HG02763 (cell line): ENCODE results near the gene ARID2.
A peak's percentile ranks its signal among the peaks of the same experiment; 100 is the strongest.

Experiments used
- ATAC-seq: cut with Tn5 transposase; IDR thresholded peaks from one replicate; pipeline ENCODE4 v1.9.1; 2021; ENCODE audit warnings: mild to moderate bottlenecking, moderate library complexity; ENCODE audit not compliant: unreplicated experiment

Gene ARID2

DNA sequence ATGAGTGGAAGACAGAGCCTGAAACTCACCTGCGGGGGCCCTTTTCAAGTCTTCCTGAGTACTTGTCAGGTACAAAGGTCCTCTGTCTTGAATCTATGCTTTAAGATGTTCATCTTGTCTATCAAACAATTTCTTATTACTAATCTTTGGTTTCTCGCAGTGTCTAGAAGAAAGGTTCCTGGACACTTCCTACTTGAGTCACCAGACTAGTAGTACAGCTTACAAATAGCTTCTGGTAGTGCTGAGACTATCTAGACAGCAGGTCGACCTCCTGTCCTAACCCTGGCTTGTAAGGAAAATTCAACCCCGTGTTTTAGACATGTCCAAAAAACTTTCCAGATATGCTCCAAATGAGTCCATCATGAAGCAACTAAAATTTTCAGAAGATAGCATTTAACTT is 11.2 kb upstream of the ARID2 start:
- no peak for ATAC-seq

DNA sequence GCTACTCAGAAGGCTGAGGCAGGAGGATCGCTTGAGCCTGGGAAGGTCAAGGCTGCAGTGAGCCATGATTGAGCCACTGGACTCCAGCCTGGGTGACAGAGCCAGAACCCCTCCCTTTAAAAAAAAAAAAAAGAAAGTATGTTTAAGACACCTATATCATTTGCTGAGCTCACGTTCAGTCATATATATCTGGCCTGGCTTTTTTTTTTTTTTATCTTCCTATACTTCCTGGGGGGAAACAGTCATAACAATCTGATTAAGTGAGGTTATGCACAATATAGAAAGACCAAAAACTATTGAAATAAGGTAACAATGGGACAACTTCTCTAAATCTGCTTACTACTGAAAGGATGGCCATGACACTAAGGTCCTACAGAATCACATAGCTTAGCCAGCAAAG is 9.4 kb upstream of the ARID2 start:
- no peak for ATAC-seq

- no peak for ATAC-seq
These were observed 8.1 kb upstream of the ARID2 start for GRCh38 chr12:45721369-45721768.

DNA sequence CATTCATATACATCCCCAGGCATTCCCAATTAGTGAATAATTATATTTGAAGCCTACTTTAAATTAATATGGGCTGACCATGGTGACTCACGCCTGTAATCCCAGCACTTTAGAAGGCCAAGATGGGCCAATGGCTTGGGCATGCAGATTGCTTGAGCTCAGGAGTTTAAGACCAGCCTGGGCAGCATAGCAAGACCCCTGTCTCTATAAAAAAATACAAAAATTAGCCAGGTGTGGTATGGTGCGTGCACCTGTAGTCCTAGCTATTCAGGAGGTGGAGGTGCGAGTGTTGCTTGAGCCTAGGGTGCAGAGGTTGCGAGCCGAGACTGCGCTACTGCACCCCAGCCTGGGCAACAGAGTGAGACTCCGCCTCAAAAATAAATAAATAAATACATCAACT is 7.6 kb upstream of the ARID2 start:
- no peak for ATAC-seq

DNA sequence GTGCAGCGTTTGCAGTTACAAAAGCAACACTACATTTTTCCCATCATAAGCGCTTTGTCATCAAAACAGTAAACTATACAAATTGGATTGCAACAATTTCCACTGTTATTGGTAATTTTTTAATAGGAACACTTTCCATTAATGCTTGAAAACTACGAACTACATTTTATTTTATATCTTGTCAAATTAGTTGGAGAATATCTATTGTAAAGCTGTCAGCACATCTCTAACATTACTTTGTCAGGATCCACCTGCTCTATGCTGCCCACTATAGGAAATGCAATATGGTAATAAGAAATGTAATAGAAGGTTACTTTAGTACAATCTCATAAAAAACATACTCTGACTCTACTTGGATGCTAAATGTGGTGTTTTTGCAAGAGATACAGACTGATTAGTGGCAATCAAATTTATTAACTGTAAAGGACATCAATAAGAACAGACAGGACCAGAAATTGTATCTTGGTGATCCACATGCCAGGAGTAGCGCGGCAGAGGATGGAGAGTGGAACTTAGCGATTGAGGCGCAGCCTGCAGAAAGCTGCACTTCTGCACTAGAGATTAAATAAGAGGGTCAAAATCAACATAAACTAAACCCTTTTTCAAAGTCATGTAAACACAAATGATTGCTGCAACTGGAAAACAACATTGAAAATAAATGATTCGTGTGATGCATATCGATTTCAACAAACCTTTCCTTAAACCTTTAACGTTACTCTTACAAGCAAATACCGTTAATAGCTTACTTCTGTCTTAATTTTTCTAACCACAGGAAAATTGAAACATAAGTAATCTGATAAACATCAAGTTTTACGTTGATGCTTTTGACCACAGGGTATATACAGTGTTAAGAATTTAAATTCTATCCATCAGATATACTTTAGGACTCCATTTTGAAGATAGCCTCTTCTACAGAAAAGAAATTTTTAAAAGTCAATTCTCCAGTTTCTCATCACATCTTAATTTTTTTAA is 3.6 kb upstream of the ARID2 start:
- ATAC-seq = no peak

DNA sequence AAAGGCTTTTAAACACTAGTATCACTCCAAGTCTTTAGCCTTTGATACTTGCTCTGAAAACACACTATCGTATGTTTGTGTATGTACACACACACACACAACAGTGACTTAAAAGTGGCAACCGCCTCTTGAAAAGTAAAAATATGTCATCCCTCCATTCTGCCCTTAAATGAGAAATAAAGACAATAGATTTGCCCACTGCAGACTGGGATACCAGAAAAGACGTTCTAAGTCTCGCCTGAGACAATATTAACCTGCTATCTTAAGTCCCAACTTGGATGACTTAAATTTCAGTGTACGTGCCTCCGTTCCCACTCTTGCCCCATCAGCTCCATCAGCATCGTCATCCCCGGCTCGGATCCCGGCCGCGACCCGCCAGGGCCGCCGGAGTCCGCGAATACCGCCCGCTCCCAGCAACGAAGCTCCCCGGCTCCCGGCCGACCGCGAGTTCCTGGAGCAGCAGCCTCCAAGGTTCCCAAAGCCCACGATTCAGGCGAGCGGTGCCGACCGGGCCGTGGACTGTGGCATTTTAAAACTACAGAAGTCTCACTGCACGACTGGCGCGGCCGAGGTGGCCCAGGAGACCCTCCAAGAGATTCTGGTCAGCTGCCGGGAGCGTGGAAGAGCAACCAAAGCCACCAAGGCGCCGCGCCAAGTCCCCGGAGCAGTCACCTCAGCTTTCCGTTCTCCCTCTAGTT is 2.8 kb upstream of the ARID2 start:
- no peak for ATAC-seq

GRCh38 chr12:45727301-45727979 is 2.1 kb upstream of the ARID2 start:
- peak; percentile 53 for ATAC-seq

DNA sequence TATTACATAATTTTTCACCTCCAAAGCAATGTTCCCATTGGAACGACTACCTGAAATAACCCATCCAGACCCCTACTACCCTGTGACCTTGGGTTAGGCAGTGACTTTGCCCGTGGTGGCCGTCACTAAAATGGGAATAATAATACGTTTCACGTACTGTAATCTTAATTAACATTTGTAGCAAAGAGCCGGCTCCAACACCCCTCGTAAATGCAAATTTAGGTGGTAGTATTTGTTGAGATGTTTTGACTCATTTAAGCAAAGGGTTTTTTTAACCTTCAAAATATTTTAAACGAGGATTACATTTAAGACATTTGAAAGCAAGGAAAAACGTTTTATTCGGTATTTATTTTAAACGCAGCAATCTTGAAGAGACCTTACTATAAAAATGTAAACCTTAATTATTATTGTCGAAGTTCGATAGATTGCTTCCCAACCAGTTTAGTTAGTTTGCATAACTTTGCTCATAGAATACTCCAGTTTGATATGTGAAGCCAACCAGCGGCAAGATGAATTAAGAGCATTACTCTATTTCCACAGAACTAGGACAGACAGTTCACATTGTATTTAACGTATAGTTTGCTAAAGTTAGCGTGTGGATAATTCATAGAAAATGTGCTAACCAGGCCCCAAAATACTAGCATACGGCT is 1.4 kb upstream of the ARID2 start:
- ATAC-seq = no peak

GRCh38 chr12:45728630-45729232 is 775 bp upstream of the ARID2 start:
- ATAC-seq = peak; percentile 44

GRCh38 chr12:45730084-45730347 is 510 bp downstream of the ARID2 start:
- no peak for ATAC-seq

DNA sequence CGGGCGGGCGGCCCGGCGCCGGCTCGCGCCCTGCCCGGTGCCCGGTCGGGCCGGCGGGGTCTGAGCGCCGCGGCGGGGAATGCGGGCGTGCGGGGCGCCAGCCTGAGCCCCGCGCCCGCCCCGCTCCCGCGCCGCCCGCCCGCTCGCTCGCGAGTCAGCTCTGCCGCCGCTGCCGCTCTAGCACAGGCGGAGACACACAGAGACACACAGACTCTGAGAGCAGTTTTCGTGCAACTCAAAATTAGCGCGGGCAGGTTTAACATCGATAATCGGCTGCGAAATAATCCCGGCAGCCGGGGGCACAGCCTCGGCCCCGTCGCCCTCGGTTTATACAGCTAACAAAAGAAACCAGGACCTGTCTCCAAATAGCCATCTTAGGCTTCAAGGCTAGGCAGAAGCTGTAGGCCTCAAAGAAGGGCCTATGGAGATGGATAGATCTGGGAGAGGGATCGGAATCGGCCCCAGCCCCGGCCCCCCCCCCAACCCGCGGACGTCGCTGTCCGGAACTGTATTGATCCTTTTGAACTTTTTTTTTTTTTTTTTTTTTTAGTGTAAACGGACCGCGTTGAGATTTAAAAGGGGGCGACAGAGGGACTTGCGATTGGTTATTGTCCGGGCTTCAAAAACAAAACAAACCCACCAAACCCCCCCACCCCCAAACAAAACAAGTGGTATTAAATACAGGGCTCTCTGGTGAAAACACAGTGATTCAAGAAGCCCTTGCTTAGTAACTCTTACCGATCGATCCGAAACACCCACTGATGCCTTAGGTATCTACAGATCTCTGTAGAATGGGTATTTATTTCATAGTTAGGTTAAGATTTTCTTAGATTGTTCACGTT is 1.1 kb downstream of the ARID2 start:
- ATAC-seq = no peak

GRCh38 chr12:45731190-45731775 is 1.8 kb downstream of the ARID2 start:
- no peak for ATAC-seq

GRCh38 chr12:45732250-45732649 is 2.7 kb downstream of the ARID2 start:
- no peak for ATAC-seq

DNA sequence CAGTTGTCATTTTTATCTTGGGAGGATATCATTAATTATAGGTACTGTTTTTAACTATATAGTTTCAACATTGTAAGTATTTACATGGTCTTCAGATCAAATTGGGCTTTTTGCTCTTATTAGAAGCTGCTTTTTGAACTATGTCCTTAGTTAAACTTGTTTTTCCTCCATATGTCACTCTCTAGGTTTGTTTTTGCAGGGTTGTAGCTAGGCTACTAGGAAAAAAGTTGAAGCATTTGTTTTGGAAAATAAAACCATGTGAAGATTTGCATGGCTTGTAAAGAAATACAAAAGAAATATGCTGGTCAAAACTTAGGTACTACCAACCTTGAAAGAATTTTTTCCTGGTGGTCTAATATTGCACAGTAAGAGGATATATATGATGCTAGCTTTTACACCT is 3.4 kb downstream of the ARID2 start:
- no peak for ATAC-seq

DNA sequence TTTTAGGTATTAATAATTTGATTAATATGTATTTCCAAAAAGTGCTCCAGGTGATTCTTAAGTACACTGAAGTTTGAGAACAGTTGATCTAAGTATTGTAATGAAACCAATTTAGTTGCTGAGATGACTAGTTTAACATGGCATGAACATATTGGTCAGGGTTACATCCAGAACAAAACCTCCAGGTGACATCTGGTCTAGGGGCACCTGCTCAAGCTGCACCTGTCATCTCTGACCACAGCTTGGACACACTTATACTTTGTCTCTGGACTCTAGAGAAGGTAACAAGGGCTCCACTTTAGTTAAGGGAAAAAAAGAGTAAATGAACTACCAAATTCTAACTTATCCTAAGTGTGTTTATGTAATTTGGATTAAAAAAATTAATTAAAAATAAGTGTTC is 8.1 kb downstream of the ARID2 start:
- ATAC-seq = no peak

DNA sequence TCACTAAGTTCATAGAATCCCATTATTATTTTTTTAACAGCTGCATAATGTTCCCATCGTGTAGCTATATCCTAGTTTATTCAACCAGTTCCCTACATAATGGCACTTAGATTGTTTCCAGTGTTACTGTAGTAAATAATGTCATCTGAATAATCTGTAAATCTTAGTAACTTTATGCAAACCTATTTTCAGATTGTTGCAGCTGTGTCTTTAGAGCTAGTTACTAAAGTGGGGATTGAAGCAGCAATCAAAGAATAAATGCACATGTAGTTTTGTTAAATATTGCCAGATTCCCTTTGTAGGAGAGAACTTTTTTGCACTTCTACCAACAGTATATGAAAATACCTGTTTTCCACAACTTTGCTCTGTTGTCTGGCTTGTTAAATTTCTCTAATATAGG is 13.1 kb downstream of the ARID2 start:
- ATAC-seq = no peak

DNA sequence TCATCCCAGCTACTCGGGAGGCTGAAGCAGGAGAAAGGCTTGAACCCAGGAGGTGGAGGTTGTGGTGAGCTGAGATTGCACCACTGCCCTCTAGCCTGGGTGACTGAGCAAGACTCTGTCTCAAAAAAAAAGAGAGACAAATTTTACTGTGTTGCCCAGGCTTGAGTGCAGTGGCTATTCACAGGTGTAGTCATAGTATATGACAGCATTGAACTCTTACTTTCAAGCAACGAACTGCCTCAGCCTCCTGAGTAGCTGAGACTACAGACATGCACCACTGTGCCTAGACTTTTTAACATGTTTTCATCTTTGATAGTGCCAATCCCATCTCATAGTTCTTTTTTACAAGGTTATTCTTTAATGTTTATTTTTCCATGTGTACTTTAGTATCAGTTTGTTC is 13.7 kb downstream of the ARID2 start:
- no peak for ATAC-seq

GRCh38 chr12:45745861-45746277 is 16.4 kb downstream of the ARID2 start:
- ATAC-seq = no peak

GRCh38 chr12:45756666-45757065 is 27.2 kb downstream of the ARID2 start:
- no peak for ATAC-seq

DNA sequence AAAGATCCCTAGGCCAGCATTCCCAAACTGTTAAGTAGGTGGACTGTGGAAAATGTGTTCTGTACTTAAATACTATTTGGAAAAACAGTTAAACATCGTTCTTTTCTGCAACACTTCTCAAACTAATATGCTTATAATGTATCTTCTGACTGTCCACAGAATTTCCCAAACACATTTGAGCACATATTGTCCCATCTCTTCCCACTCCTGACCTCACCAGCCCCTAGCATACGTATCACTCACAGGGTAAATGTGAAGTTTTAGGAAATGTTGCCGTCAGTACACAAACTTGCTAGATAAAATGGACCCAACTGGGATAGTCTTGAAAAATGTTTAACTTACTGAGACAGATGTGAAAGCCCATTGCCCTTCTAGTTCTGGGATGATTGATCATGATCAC is 27.7 kb downstream of the ARID2 start:
- ATAC-seq = no peak
